ENCODE results near the gene NARS2. TPM values are rescaled to one million over a fixed set of nuclear protein-coding genes. Genes with fewer than 3 reads are reported as not detected.
"Not testable (repeated sequence)": the region's sequence is repeated elsewhere in the genome, so short reads cannot be mapped to it uniquely, and the experiment has no call there.

Gene NARS2
- total RNA-seq, 4 donors from 2014 or later: 6.4 to 15.1 (median 10.4) TPM

DNA sequence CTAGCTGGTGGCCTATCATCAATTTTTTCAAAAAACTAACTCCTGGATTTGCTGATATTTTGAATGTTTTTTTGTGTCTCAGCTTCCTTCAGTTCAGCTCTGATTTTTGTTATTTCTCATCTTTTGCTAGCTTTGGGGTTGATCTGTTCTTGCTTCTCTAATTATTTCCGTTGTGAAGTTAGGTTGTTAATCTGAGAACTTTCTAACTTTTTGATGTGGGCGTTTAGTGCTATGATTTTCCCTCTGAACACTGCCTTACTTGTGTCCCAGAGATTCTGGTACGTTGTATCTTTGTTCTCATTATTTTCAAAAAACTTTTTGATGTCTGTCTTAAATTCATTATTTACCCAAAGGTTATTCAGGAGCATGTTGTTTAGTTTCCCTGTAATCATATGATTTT is 19.1 kb downstream of the NARS2 start:
- no peak for TF ChIP-seq EP300 (IDR thresholded peaks at IDR 0.05; ENCODE audit: low read depth)
- no peak for TF ChIP-seq POLR2AphosphoS5 (IDR thresholded peaks at IDR 0.05)
- TF ChIP-seq, protein P1, sequence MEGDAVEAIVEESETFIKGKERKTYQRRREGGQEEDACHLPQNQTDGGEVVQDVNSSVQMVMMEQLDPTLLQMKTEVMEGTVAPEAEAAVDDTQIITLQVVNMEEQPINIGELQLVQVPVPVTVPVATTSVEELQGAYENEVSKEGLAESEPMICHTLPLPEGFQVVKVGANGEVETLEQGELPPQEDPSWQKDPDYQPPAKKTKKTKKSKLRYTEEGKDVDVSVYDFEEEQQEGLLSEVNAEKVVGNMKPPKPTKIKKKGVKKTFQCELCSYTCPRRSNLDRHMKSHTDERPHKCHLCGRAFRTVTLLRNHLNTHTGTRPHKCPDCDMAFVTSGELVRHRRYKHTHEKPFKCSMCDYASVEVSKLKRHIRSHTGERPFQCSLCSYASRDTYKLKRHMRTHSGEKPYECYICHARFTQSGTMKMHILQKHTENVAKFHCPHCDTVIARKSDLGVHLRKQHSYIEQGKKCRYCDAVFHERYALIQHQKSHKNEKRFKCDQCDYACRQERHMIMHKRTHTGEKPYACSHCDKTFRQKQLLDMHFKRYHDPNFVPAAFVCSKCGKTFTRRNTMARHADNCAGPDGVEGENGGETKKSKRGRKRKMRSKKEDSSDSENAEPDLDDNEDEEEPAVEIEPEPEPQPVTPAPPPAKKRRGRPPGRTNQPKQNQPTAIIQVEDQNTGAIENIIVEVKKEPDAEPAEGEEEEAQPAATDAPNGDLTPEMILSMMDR (IDR thresholded peaks at IDR 0.05): no peak
- no peak for TF ChIP-seq POLR2A (IDR thresholded peaks at IDR 0.05)
- WGBS, 2 donors (ENCODE audit: low coverage in 1 of 2): 76 to 84% methylated on average over 3 of the region's 3 CpGs
- intact Hi-C loops (cut with DNase I; ENCODE audit: low total_unique reads): no loop called here

DNA sequence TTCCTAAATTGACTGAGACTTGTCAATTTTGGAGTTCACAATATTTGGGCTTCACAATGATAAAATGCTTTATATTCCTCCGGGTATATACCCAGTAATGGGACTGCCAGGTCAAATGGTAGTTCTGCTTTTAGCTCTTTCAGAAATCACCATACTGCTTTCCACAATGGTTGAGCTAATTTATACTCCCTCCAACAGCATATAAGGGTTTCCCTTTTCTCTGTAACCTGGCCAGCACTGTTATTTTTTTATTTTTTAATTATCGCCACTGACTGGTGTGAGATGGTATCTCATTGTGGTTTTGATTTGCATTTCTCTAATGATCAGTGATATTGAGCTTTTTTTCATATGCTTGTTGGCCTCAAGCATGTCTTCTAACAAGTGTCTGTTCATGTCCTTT is 21.8 kb downstream of the NARS2 start:
- in situ Hi-C loops (cut with MboI; ENCODE audit: low pct_ligation_motif_present in 1 of 4, low pct_unique_long_range_greater_than_20kb in 1 of 4, low sequenced_read_pairs in 3 of 4): loop anchor here in 2 of 4 donors (25.0 kb wide), 2 partner anchors 316 to 416 kb away; partner anchors contain the start of gene ALG8 (in 2 of the 2)
- TF ChIP-seq EP300 (IDR thresholded peaks at IDR 0.05; ENCODE audit: low read depth) (no peak), POLR2A (IDR thresholded peaks at IDR 0.05) (no peak), POLR2AphosphoS5 (IDR thresholded peaks at IDR 0.05) (no peak)
- TF ChIP-seq, protein P1 (IDR thresholded peaks at IDR 0.05): no peak
- H3K27me3 ChIP-seq: no peaks in the 10 kb centered on the region
- H3K36me3 ChIP-seq: no peaks in the 10 kb centered on the region
- 92 to 100% methylated on average over 1 to 2 of the region's 2 CpGs for WGBS, 2 donors (ENCODE audit: low coverage in 1 of 2)
- peaks cover 0 to 19% (median 0%) of the 10 kb centered on the region in 4 donors for H3K4me1 ChIP-seq
- no peak overlapping the region for H3K27ac ChIP-seq
- no peak overlapping the region for H3K4me3 ChIP-seq
- no peaks in the 10 kb centered on the region for H3K9me3 ChIP-seq
- intact Hi-C loops (cut with DNase I; ENCODE audit: low total_unique reads): no loop called here
- DNase-seq: no peak

More for the DNA sequence above, 19.1 kb downstream of the NARS2 start:
- no peak for DNase-seq
- Histone ChIP-seq H3K27me3 (no peaks in the 10 kb centered on the region), H3K4me1 (peaks cover 3 to 11% (median 7%) of the 10 kb centered on the region in 4 donors), H3K36me3 (no peaks in the 10 kb centered on the region), H3K27ac (no peak overlapping the region), H3K9me3 (no peaks in the 10 kb centered on the region), H3K4me3 (no peak overlapping the region)
- in situ Hi-C loops (cut with MboI; ENCODE audit: low pct_ligation_motif_present in 1 of 4, low pct_unique_long_range_greater_than_20kb in 1 of 4, low sequenced_read_pairs in 3 of 4): loop anchor here in 2 of 4 donors (25.0 kb wide), 2 partner anchors 318 to 418 kb away; partner anchors contain the start of gene ALG8 (in 2 of the 2)

- WGBS, 2 donors (ENCODE audit: low coverage in 1 of 2): 98% methylated on average over 4 to 6 of the region's 6 CpGs
- in situ Hi-C loops (cut with MboI; ENCODE audit: low pct_ligation_motif_present in 1 of 4, low pct_unique_long_range_greater_than_20kb in 1 of 4, low sequenced_read_pairs in 3 of 4): loop anchor here in 2 of 4 donors (25.0 kb wide), 2 partner anchors 315 to 415 kb away; partner anchors contain the start of gene ALG8 (in 2 of the 2)
Observed at GRCh38 chr11:78552139-78552538, 22.5 kb downstream of the NARS2 start.

DNA sequence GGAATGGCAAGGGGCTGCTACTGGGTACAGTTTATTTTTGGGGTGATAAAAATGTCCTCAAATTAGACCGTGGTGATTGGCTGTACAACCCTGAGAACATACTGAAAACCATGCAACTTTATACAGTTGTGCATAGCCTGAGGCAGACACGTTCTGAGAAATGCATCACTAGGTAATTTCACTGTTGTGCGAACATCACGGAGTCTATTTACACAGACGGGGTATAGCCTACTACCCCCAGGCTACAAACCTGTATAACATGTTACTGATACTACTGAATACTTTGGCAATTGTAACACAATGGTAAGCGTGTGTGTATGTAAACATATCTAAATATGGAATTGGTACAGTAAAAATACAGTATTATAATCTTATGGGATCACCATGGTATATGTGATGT is 23.6 kb downstream of the NARS2 start:
- 81 to 84% methylated on average over 6 of the region's 6 CpGs for WGBS, 2 donors (ENCODE audit: low coverage in 1 of 2)
- no peak overlapping the region for H3K27ac ChIP-seq
- no peaks in the 10 kb centered on the region for H3K27me3 ChIP-seq
- no peaks in the 10 kb centered on the region for H3K9me3 ChIP-seq
- no peak overlapping the region for H3K4me3 ChIP-seq
- no peak for DNase-seq
- intact Hi-C loops (cut with DNase I; ENCODE audit: low total_unique reads) (no loop called here), in situ Hi-C loops (cut with MboI; ENCODE audit: low pct_ligation_motif_present in 1 of 4, low pct_unique_long_range_greater_than_20kb in 1 of 4, low sequenced_read_pairs in 3 of 4) (loop anchor here in 2 of 4 donors (25.0 kb wide), 2 partner anchors 314 to 414 kb away; partner anchors contain the start of gene ALG8 (in 2 of the 2))
- peaks cover 0 to 19% (median 0%) of the 10 kb centered on the region in 4 donors for H3K4me1 ChIP-seq
- TF ChIP-seq EP300 (IDR thresholded peaks at IDR 0.05; ENCODE audit: low read depth) (no peak), POLR2AphosphoS5 (IDR thresholded peaks at IDR 0.05) (no peak), POLR2A (IDR thresholded peaks at IDR 0.05) (no peak)
- TF ChIP-seq, protein P1 (IDR thresholded peaks at IDR 0.05): no peak
- H3K36me3 ChIP-seq: no peaks in the 10 kb centered on the region

More at GRCh38 chr11:78552139-78552538, 22.5 kb downstream of the NARS2 start:
- H3K36me3 ChIP-seq; H3K27me3 ChIP-seq; DNase-seq; H3K9me3 ChIP-seq; H3K27ac ChIP-seq; H3K4me3 ChIP-seq; intact Hi-C loops (cut with DNase I; ENCODE audit: low total_unique reads): not testable (repeated sequence)
- H3K4me1 ChIP-seq: peaks cover 0 to 19% (median 0%) of the 10 kb centered on the region in 4 donors

Measured in transverse colon (tissue), 4 donors.